ENCODE results near the gene TTC1. TPM values are rescaled to one million over a fixed set of nuclear protein-coding genes. Genes with fewer than 3 reads are reported as not detected.
"Not testable (repeated sequence)": the region's sequence is repeated elsewhere in the genome, so short reads cannot be mapped to it uniquely, and the experiment has no call there.

The TTC1 gene
- polyA plus RNA-seq, 1 donor: 45.3 TPM

DNA sequence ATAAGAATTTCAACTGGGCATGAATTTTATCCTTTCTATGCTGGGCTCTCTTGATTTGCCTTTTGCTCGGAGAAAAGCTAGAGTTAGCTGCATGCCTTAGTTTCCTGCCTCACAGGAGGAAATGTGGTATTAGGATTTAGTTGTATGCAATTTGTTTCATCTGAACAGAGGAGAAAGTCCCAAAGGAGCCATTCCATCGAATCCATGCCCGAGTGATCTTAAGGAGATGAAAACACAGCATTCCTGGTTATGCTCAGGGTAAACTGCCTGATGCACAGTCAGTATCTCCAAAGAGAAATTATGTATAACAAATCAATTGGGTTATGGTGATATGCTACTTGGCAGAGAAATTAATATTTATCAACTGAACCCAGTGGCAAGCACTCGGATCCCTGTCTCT, 51.1 kb downstream of the TTC1 start:
- no CpG with 5 or more reads among the region's 4 CpGs for WGBS (ENCODE audit: insufficient coverage, low lambda C conversion rate)
- Histone ChIP-seq H3K27ac (ENCODE audit: low read length) (no peak overlapping the region), H3K27me3 (ENCODE audit: control insufficient read depth, insufficient read depth, low read length) (no peaks in the 10 kb centered on the region), H3K36me3 (ENCODE audit: control insufficient read depth, insufficient read depth, low read length) (peaks cover 60% of the 10 kb centered on the region), H3K9me3 (ENCODE audit: control insufficient read depth, low read depth, low read length) (no peaks in the 10 kb centered on the region), H3K4me3 (ENCODE audit: low read length) (no peak overlapping the region), H3K4me1 (ENCODE audit: control insufficient read depth, insufficient read depth, low read length) (peaks cover 13% of the 10 kb centered on the region)
- DNase-seq: no peak

DNA sequence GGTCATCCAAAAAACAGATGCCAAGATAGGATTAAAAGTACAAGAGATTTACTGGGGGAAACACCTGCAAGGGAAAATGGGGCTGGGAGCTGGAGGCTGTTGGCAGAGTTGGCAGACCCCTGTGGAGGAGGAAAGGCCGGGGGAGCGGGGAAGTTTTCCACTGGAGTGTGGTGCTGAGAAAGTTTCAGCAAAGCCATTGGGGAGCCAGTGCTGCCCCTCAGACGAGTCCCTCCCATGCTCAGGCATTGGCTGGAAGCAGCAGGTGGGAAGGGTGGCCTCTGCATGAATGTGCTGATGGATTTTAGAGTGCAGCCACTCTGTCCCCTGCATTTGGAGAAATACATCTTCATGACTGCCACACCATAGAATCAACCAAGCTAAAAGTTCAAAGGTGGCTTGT, 52.8 kb downstream of the TTC1 start:
- Histone ChIP-seq H3K27me3 (ENCODE audit: control insufficient read depth, insufficient read depth, low read length) (no peaks in the 10 kb centered on the region), H3K4me3 (ENCODE audit: low read length) (no peak overlapping the region), H3K4me1 (ENCODE audit: control insufficient read depth, insufficient read depth, low read length) (peaks cover 26% of the 10 kb centered on the region), H3K9me3 (ENCODE audit: control insufficient read depth, low read depth, low read length) (no peaks in the 10 kb centered on the region), H3K27ac (ENCODE audit: low read length) (no peak overlapping the region), H3K36me3 (ENCODE audit: control insufficient read depth, insufficient read depth, low read length) (peaks cover 47% of the 10 kb centered on the region)
- no CpG with 5 or more reads among the region's 3 CpGs for WGBS (ENCODE audit: insufficient coverage, low lambda C conversion rate)
- no peak for DNase-seq

DNA sequence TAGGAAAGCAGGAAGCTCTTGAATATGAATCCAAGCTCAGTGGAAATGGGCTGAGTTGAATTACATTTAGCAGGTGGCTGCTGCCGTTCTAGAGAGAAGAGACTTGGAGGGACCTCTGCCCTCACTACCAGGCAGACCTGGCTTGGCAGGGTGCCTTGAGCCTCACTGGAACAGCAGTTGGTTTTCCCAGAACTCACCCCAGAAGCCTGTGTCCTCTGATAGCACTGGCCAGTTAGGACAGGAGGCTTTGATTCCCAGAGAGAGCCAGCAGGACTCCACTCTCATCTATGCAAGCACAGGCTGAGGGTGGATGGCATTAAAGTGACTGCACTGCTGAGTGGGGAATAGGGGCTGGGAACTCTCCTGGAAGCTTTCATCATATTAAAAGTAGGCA, 55.5 kb downstream of the TTC1 start:
- peak overlapping the region; percentile 82 for H3K27ac ChIP-seq (ENCODE audit: low read length)
- peaks cover 32% of the 10 kb centered on the region for H3K36me3 ChIP-seq (ENCODE audit: control insufficient read depth, insufficient read depth, low read length)
- no CpG with 5 or more reads among the region's 1 CpG for WGBS (ENCODE audit: insufficient coverage, low lambda C conversion rate)
- peak; percentile 10 to 77 for DNase-seq
- H3K9me3 ChIP-seq (ENCODE audit: control insufficient read depth, low read depth, low read length): no peaks in the 10 kb centered on the region
- H3K4me1 ChIP-seq (ENCODE audit: control insufficient read depth, insufficient read depth, low read length): peaks cover 31% of the 10 kb centered on the region
- no peak overlapping the region for H3K4me3 ChIP-seq (ENCODE audit: low read length)
- H3K27me3 ChIP-seq (ENCODE audit: control insufficient read depth, insufficient read depth, low read length): no peaks in the 10 kb centered on the region

DNA sequence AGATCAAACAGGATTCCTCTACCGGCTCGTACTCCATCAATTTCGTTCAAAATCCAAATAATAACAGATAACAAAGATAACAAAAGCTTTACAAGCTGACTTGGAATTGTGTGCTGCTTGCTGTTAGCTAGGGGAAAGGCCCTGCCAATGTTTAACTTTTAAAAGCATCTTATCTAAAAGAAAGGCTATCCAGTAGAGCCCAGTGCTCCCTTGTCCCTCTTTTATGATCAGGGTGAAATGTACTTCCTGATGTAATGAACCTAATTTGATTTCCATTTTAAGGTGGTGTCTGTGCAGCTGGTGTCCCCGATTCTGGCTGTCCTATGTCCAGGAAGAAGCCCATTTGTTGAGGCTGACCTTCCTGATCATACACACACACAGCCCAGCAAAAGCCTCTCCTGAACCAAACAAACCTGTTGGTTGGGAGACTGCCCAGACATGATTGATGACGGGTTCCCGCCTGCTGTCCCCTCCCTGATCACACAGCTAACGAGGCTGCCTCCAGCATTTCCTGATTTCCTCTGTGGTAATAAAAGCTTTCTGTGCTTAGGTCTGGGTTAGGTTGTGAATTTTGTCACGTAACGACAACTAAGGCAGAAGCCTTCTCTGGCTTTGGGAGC, 56.2 kb downstream of the TTC1 start:
- whole genome bisulfite sequencing (ENCODE audit: insufficient coverage, low lambda C conversion rate): 20% methylated on average over 1 of the region's 9 CpGs
- Histone ChIP-seq H3K4me1 (ENCODE audit: control insufficient read depth, insufficient read depth, low read length) (peaks cover 34% of the 10 kb centered on the region), H3K36me3 (ENCODE audit: control insufficient read depth, insufficient read depth, low read length) (peaks cover 28% of the 10 kb centered on the region), H3K9me3 (ENCODE audit: control insufficient read depth, low read depth, low read length) (no peaks in the 10 kb centered on the region), H3K4me3 (ENCODE audit: low read length) (no peak overlapping the region), H3K27ac (ENCODE audit: low read length) (peak overlapping the region; percentile 82), H3K27me3 (ENCODE audit: control insufficient read depth, insufficient read depth, low read length) (no peaks in the 10 kb centered on the region)
- DNase-seq: peak; percentile 69 to 94

DNA sequence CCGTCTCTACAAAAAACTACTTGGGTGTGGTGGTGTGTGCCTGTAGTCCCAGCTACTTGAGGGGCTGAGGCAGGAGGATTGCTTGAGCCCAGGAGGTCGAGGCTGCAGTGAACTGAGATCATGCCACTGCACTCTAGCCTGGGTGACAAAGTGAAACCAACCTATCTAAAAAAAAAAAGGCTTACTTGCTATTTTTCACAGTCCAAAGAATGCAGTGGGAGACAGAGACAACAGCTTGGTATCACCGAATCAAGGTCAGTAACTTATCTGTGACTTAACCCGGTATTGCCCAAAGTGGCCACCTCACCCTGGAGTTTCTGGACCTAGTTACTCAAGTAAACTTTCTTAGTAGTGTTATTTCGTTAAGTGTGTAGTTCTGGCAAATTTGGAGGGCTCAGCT, 60.2 kb downstream of the TTC1 start:
- not testable (repeated sequence) for H3K27me3 ChIP-seq (ENCODE audit: control insufficient read depth, insufficient read depth, low read length); H3K36me3 ChIP-seq (ENCODE audit: control insufficient read depth, insufficient read depth, low read length); H3K4me3 ChIP-seq (ENCODE audit: low read length); H3K9me3 ChIP-seq (ENCODE audit: control insufficient read depth, low read depth, low read length)
- Histone ChIP-seq H3K4me1 (ENCODE audit: control insufficient read depth, insufficient read depth, low read length) (peaks cover 26% of the 10 kb centered on the region), H3K27ac (ENCODE audit: low read length) (peak overlapping the region; percentile 53)
- peak; percentile 56 to 83 for DNase-seq
- WGBS (ENCODE audit: insufficient coverage, low lambda C conversion rate): no CpG with 5 or more reads among the region's 5 CpGs

DNA sequence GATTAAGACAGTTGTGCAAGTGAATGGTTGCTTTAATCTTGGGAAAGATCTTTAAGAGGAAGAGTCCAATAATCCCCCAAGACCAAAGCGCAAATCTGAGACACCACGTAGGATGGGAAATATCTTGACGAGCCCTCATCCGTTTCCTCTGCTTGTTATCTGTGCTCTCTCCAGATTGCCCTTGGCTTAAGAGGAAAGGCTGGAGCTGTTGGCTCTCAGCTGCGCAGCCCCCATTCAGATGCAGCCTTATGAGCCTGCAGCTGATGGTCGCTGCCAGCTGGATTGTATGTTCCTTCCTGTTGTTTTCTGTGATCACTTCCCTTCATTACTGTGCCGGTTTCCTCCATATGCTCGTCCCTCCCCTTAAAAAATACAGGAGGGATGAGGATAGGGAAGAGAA, 62.6 kb downstream of the TTC1 start:
- WGBS (ENCODE audit: insufficient coverage, low lambda C conversion rate): no CpG with 5 or more reads among the region's 8 CpGs
- H3K27ac ChIP-seq (ENCODE audit: low read length): no peak overlapping the region

DNA sequence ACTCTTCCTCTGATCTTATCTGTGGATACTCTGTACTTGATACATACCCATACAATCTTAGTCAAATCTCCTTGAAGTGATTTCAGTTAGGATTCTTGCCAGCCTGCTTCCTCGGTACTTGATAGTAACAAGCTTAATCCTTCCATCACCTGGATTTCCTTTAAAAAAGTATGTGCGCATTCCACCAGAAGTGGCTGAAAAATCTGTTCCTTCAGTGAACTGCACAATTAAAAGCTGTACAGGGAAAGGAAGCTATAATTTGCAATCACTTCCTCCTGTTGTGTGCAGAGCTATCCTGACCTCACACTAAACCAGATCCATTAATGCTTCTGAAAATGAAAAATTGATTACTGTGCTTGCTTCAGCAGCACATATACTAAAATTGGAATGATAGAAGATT, 63.0 kb downstream of the TTC1 start:
- no peak overlapping the region for H3K27ac ChIP-seq (ENCODE audit: low read length)
- H3K4me3 ChIP-seq (ENCODE audit: low read length): no peak overlapping the region
- H3K27me3 ChIP-seq (ENCODE audit: control insufficient read depth, insufficient read depth, low read length): no peaks in the 10 kb centered on the region
- 60% methylated on average over 1 of the region's 2 CpGs for WGBS (ENCODE audit: insufficient coverage, low lambda C conversion rate)
- peaks cover 10% of the 10 kb centered on the region for H3K4me1 ChIP-seq (ENCODE audit: control insufficient read depth, insufficient read depth, low read length)
- H3K9me3 ChIP-seq (ENCODE audit: control insufficient read depth, low read depth, low read length): no peaks in the 10 kb centered on the region
- DNase-seq: no peak
- H3K36me3 ChIP-seq (ENCODE audit: control insufficient read depth, insufficient read depth, low read length): peaks cover 2% of the 10 kb centered on the region

More for the DNA sequence above, 62.6 kb downstream of the TTC1 start:
- DNase-seq: peak in 1 of 2 donors; percentile 26
- Histone ChIP-seq H3K36me3 (ENCODE audit: control insufficient read depth, insufficient read depth, low read length) (peaks cover 4% of the 10 kb centered on the region), H3K27me3 (ENCODE audit: control insufficient read depth, insufficient read depth, low read length) (no peaks in the 10 kb centered on the region), H3K4me1 (ENCODE audit: control insufficient read depth, insufficient read depth, low read length) (peaks cover 13% of the 10 kb centered on the region), H3K4me3 (ENCODE audit: low read length) (no peak overlapping the region), H3K9me3 (ENCODE audit: control insufficient read depth, low read depth, low read length) (no peaks in the 10 kb centered on the region)

DNA sequence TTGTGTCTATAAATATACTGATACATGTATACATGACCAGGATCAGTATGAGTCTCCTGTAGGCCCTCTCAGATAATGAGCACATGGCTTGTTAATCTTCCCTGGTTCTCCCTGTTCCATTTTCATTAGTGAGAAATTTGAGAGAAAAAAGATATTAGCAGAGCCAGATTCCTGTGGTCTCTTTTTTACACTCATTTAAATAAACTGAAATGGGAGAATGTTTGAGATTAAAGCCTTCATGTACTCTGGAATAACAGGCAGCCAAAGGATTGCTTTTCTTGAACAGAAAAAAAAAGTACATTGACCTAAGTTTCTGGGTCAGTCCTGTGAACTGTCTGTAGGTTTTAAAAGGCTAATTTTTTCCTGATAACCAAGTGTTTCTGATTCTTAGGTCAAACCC, 66.1 kb downstream of the TTC1 start:
- Histone ChIP-seq H3K27me3 (ENCODE audit: control insufficient read depth, insufficient read depth, low read length) (no peaks in the 10 kb centered on the region), H3K36me3 (ENCODE audit: control insufficient read depth, insufficient read depth, low read length) (peaks cover 13% of the 10 kb centered on the region), H3K4me3 (ENCODE audit: low read length) (no peak overlapping the region), H3K27ac (ENCODE audit: low read length) (no peak overlapping the region), H3K4me1 (ENCODE audit: control insufficient read depth, insufficient read depth, low read length) (peaks cover 3% of the 10 kb centered on the region), H3K9me3 (ENCODE audit: control insufficient read depth, low read depth, low read length) (no peaks in the 10 kb centered on the region)
- no peak for DNase-seq

DNA sequence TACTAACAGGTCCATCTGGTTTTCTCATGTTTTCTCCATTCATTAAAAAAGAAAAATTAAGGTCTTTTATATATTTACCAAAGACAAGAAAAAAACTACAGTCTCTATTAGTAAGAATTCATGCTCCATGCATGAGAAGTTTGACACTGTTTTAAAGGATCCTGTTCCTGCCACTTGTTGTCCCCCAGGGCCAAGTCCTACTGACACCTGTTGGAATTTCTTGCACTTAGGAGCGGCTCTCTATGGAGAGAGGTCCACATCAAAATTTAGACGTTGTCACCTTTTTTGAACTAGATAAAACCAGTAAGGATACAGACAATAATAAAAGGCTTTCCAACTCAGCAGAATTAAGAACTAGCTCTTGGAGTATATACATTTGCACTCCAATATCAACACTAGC, 68.1 kb downstream of the TTC1 start:
- DNase-seq: no peak
- peaks cover 11% of the 10 kb centered on the region for H3K36me3 ChIP-seq (ENCODE audit: control insufficient read depth, insufficient read depth, low read length)
- H3K4me1 ChIP-seq (ENCODE audit: control insufficient read depth, insufficient read depth, low read length): peaks cover 3% of the 10 kb centered on the region
- H3K9me3 ChIP-seq (ENCODE audit: control insufficient read depth, low read depth, low read length): no peaks in the 10 kb centered on the region
- H3K27ac ChIP-seq (ENCODE audit: low read length): no peak overlapping the region
- no peak overlapping the region for H3K4me3 ChIP-seq (ENCODE audit: low read length)
- no CpG with 5 or more reads among the region's 2 CpGs for WGBS (ENCODE audit: insufficient coverage, low lambda C conversion rate)
- no peaks in the 10 kb centered on the region for H3K27me3 ChIP-seq (ENCODE audit: control insufficient read depth, insufficient read depth, low read length)

DNA sequence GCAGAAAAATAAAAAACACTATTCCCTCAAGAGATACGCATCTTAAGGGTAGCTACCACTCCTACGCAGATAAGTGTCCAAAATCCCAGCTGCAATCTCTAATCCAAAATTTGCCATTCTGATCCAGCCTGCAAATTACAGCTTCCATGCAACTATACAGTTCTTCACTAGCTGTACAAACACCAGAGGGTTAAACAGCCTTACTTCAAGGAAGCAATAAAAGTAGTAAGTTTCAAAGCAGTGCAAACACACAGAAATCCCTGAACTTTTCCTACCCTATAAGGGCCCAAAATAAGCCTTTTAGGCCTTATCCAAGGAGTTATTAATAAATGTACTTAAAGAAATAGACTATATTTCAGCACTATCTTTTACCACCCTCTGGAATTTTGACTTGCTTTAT, 70.8 kb downstream of the TTC1 start:
- peaks cover 11% of the 10 kb centered on the region for H3K36me3 ChIP-seq (ENCODE audit: control insufficient read depth, insufficient read depth, low read length)
- WGBS (ENCODE audit: insufficient coverage, low lambda C conversion rate): 100% methylated on average over 1 of the region's 2 CpGs
- no peak for DNase-seq
- no peaks in the 10 kb centered on the region for H3K27me3 ChIP-seq (ENCODE audit: control insufficient read depth, insufficient read depth, low read length)
- H3K4me3 ChIP-seq (ENCODE audit: low read length): no peak overlapping the region
- H3K9me3 ChIP-seq (ENCODE audit: control insufficient read depth, low read depth, low read length): no peaks in the 10 kb centered on the region
- H3K27ac ChIP-seq (ENCODE audit: low read length): no peak overlapping the region
- H3K4me1 ChIP-seq (ENCODE audit: control insufficient read depth, insufficient read depth, low read length): peaks cover 3% of the 10 kb centered on the region

DNA sequence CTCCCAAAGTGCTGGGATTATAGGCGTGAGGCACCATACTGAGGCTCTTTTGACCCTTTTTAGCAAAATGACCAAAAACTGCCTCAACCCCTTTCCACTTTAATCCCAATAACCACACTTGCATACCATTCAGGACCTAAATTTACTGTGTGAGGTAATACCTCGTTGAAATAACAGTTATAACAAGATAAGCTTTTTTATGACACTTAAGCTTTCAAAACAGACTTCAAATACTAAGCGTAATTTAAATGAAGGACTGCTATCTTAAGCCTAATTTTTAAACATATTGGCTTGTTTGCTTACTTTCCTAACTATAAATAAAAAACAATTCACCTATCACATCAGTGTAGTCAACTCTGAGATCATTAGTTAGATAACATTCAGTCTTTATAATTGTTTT, 72.6 kb downstream of the TTC1 start:
- Histone ChIP-seq H3K4me3 (ENCODE audit: low read length) (no peak overlapping the region), H3K9me3 (ENCODE audit: control insufficient read depth, low read depth, low read length) (no peaks in the 10 kb centered on the region), H3K36me3 (ENCODE audit: control insufficient read depth, insufficient read depth, low read length) (peaks cover 11% of the 10 kb centered on the region), H3K27me3 (ENCODE audit: control insufficient read depth, insufficient read depth, low read length) (no peaks in the 10 kb centered on the region), H3K4me1 (ENCODE audit: control insufficient read depth, insufficient read depth, low read length) (no peaks in the 10 kb centered on the region), H3K27ac (ENCODE audit: low read length) (no peak overlapping the region)
- WGBS (ENCODE audit: insufficient coverage, low lambda C conversion rate): 24% methylated on average over 2 of the region's 3 CpGs
- DNase-seq: no peak
